ENCODE data around the gene CADM1. TPM values are rescaled to one million over a fixed set of nuclear protein-coding genes. Genes with fewer than 3 reads are reported as not detected.

The CADM1 gene
- total RNA-seq, 1 experiment from 2014 or later = 1.1 TPM

- Histone ChIP-seq H3K79me2 (ENCODE audit: low read length) (no peaks in the 10 kb centered on the region), H3F3A (ENCODE audit: low read length, unreplicated experiment) (no peaks in the 10 kb centered on the region), H2AFZ (ENCODE audit: low read length) (no peak overlapping the region), H3K27ac (ENCODE audit: low read length) (no peak overlapping the region), H3K27me3 (ENCODE audit: low read length) (no peaks in the 10 kb centered on the region), H4K20me1 (ENCODE audit: low read length) (no peaks in the 10 kb centered on the region), H3K36me3 (ENCODE audit: low read depth, low read length) (no peaks in the 10 kb centered on the region), H3K4me3 (ENCODE audit: low read length) (no peak overlapping the region), H3K4me1 (ENCODE audit: insufficient read depth, low read length) (no peaks in the 10 kb centered on the region), H3K9me2 (replicated peaks; ENCODE audit: low read length) (no peaks in the 10 kb centered on the region), H3K9ac (ENCODE audit: low read length) (no peak overlapping the region), H3K4me2 (ENCODE audit: low read length) (no peak overlapping the region), H3K9me3 (ENCODE audit: low read length) (0 out of 2 replicates have a peak, but pooled peaks cover 6% of the 10 kb centered on the region)
- TF ChIP-seq EZH2phosphoT487 (IDR thresholded peaks at IDR 0.05; ENCODE audit: borderline replicate concordance, low read length) (no peak), EZH2 (IDR thresholded peaks at IDR 0.05; ENCODE audit: low read length, unreplicated experiment) (no peak)
- TF ChIP-seq, protein P1, sequence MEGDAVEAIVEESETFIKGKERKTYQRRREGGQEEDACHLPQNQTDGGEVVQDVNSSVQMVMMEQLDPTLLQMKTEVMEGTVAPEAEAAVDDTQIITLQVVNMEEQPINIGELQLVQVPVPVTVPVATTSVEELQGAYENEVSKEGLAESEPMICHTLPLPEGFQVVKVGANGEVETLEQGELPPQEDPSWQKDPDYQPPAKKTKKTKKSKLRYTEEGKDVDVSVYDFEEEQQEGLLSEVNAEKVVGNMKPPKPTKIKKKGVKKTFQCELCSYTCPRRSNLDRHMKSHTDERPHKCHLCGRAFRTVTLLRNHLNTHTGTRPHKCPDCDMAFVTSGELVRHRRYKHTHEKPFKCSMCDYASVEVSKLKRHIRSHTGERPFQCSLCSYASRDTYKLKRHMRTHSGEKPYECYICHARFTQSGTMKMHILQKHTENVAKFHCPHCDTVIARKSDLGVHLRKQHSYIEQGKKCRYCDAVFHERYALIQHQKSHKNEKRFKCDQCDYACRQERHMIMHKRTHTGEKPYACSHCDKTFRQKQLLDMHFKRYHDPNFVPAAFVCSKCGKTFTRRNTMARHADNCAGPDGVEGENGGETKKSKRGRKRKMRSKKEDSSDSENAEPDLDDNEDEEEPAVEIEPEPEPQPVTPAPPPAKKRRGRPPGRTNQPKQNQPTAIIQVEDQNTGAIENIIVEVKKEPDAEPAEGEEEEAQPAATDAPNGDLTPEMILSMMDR (conservative IDR thresholded peaks at IDR 0.05; ENCODE audit: low read depth, low read length) = no peak
- ChIA-PET POLR2A (ENCODE audit: unreplicated experiment) (no interaction called here), CTCF (no interaction called here)
- no TSS peak for BruUV-seq (replicated peaks)
- ATAC-seq = no peak
- no peak for DNase-seq
- intact Hi-C loops (cut with micrococcal nuclease) = no loop called here
These were observed 187.5 kb downstream of the CADM1 start for GRCh38 chr11:115316696-115317095.

GRCh38 chr11:115314330-115314920 lies 189.8 kb downstream of the CADM1 start:
- H3K27me3 ChIP-seq (ENCODE audit: low read length) = no peaks in the 10 kb centered on the region
- no peaks in the 10 kb centered on the region for H4K20me1 ChIP-seq (ENCODE audit: low read length)
- TF ChIP-seq, protein P1 (conservative IDR thresholded peaks at IDR 0.05; ENCODE audit: low read depth, low read length) = no peak
- TF ChIP-seq EZH2phosphoT487 (IDR thresholded peaks at IDR 0.05; ENCODE audit: borderline replicate concordance, low read length) = no peak
- TF ChIP-seq EZH2 (IDR thresholded peaks at IDR 0.05; ENCODE audit: low read length, unreplicated experiment) = no peak
- no peaks in the 10 kb centered on the region for H3K36me3 ChIP-seq (ENCODE audit: low read depth, low read length)
- no peaks in the 10 kb centered on the region for H3K79me2 ChIP-seq (ENCODE audit: low read length)
- no peak for ATAC-seq
- ChIA-PET CTCF (no interaction called here), POLR2A (ENCODE audit: unreplicated experiment) (no interaction called here)
- no TSS peak for BruUV-seq (replicated peaks)
- no peak overlapping the region for H3K27ac ChIP-seq (ENCODE audit: low read length)
- no peaks in the 10 kb centered on the region for H3K4me1 ChIP-seq (ENCODE audit: insufficient read depth, low read length)
- H3K4me3 ChIP-seq (ENCODE audit: low read length) = no peak overlapping the region
- no peak overlapping the region for H2AFZ ChIP-seq (ENCODE audit: low read length)
- no peaks in the 10 kb centered on the region for H3F3A ChIP-seq (ENCODE audit: low read length, unreplicated experiment)
- H3K4me2 ChIP-seq (ENCODE audit: low read length) = no peak overlapping the region
- no peaks in the 10 kb centered on the region for H3K9me3 ChIP-seq (ENCODE audit: low read length)
- no peak overlapping the region for H3K9ac ChIP-seq (ENCODE audit: low read length)
- no peak for DNase-seq
- intact Hi-C loops (cut with micrococcal nuclease) = no loop called here
- H3K9me2 ChIP-seq (replicated peaks; ENCODE audit: low read length) = no peaks in the 10 kb centered on the region

GRCh38 chr11:115313224-115313838 lies 190.9 kb downstream of the CADM1 start:
- H3K27ac ChIP-seq (ENCODE audit: low read length) = no peak overlapping the region
- ChIA-PET POLR2A (ENCODE audit: unreplicated experiment) (no interaction called here), CTCF (no interaction called here)
- no peak overlapping the region for H3K4me3 ChIP-seq (ENCODE audit: low read length)
- TF ChIP-seq EZH2 (IDR thresholded peaks at IDR 0.05; ENCODE audit: low read length, unreplicated experiment) (no peak), EZH2phosphoT487 (IDR thresholded peaks at IDR 0.05; ENCODE audit: borderline replicate concordance, low read length) (no peak)
- TF ChIP-seq, protein P1 (conservative IDR thresholded peaks at IDR 0.05; ENCODE audit: low read depth, low read length) = no peak
- H3K4me2 ChIP-seq (ENCODE audit: low read length) = no peak overlapping the region
- no peak overlapping the region for H2AFZ ChIP-seq (ENCODE audit: low read length)
- no peaks in the 10 kb centered on the region for H3K27me3 ChIP-seq (ENCODE audit: low read length)
- no peaks in the 10 kb centered on the region for H3K9me2 ChIP-seq (replicated peaks; ENCODE audit: low read length)
- no peak for ATAC-seq
- no peaks in the 10 kb centered on the region for H3K4me1 ChIP-seq (ENCODE audit: insufficient read depth, low read length)
- H4K20me1 ChIP-seq (ENCODE audit: low read length) = no peaks in the 10 kb centered on the region
- H3K9me3 ChIP-seq (ENCODE audit: low read length) = no peaks in the 10 kb centered on the region
- no peaks in the 10 kb centered on the region for H3K36me3 ChIP-seq (ENCODE audit: low read depth, low read length)
- no peak overlapping the region for H3K9ac ChIP-seq (ENCODE audit: low read length)
- no peaks in the 10 kb centered on the region for H3K79me2 ChIP-seq (ENCODE audit: low read length)
- no peaks in the 10 kb centered on the region for H3F3A ChIP-seq (ENCODE audit: low read length, unreplicated experiment)
- intact Hi-C loops (cut with micrococcal nuclease) = no loop called here
- BruUV-seq (replicated peaks) = no TSS peak
- DNase-seq = no peak
